H9 (cell line): ENCODE data around the gene SAFB. TPM values are rescaled to one million over a fixed set of nuclear protein-coding genes. Genes with fewer than 3 reads are reported as not detected.

Experiments
- DNase-seq: peaks from one replicate; pipeline ENCODE4 v3.0.0-alpha.2; 2017
- H2AFZ ChIP-seq: one replicate; pipeline ENCODE4 v1.6.1; 2013; ENCODE audit warnings: mild to moderate bottlenecking, low read length, control low read depth, moderate library complexity
- H2AK5ac ChIP-seq: 2 replicates; pipeline ENCODE4 v1.6.1; 2013; ENCODE audit warnings: low read length, control low read depth, mixed read lengths; ENCODE audit not compliant: insufficient read length
- H2BK120ac ChIP-seq: one replicate; pipeline ENCODE4 v1.6.1; 2013; ENCODE audit warnings: low read depth, mild to moderate bottlenecking, low read length, control low read depth, inconsistent platforms; ENCODE audit not compliant: poor library complexity, severe bottlenecking
- H2BK12ac ChIP-seq: 2 replicates; pipeline ENCODE4 v1.6.1; 2013; ENCODE audit warnings: low read length, control low read depth, mixed read lengths, low read depth; ENCODE audit not compliant: insufficient read length
- H2BK15ac ChIP-seq: 2 replicates; pipeline ENCODE4 v1.6.1; 2013; ENCODE audit warnings: low read depth, low read length, control low read depth
- H2BK20ac ChIP-seq: one replicate; pipeline ENCODE4 v1.6.1; 2013; ENCODE audit warnings: low read depth, mild to moderate bottlenecking, low read length, control low read depth, inconsistent platforms; ENCODE audit not compliant: poor library complexity, severe bottlenecking
- H2BK5ac ChIP-seq: 2 replicates; pipeline ENCODE4 v1.6.1; 2013; ENCODE audit warnings: low read length, control low read depth, mixed read lengths; ENCODE audit not compliant: insufficient read length
- H3K14ac ChIP-seq: 2 replicates; pipeline ENCODE4 v1.6.1; 2013; ENCODE audit warnings: low read length, control low read depth; ENCODE audit not compliant: insufficient read depth
- H3K18ac ChIP-seq: 2 replicates; pipeline ENCODE4 v1.6.1; 2013; ENCODE audit warnings: low read depth, mild to moderate bottlenecking, mixed read lengths, low read length, control low read depth; ENCODE audit not compliant: insufficient read length
- H3K23ac ChIP-seq: 2 replicates; pipeline ENCODE4 v1.6.1; 2013; ENCODE audit warnings: low read length, control low read depth, mixed read lengths, low read depth; ENCODE audit not compliant: insufficient read length
- H3K23me2 ChIP-seq: 2 replicates; pipeline ENCODE4 v1.6.1; 2013; ENCODE audit warnings: low read depth, mild to moderate bottlenecking, mixed read lengths, low read length, control low read depth; ENCODE audit not compliant: insufficient read length, poor library complexity, severe bottlenecking
- H3K27ac ChIP-seq: 2 replicates; pipeline ENCODE4 v1.5.1; 2013; ENCODE audit warnings: low read length, control low read depth, mixed read lengths, low read depth; ENCODE audit not compliant: insufficient read length
- H3K27me3 ChIP-seq: 2 replicates; pipeline ENCODE4 v1.6.1; 2013; ENCODE audit warnings: low read length, control low read depth, inconsistent platforms; ENCODE audit not compliant: insufficient read depth
- H3K4ac ChIP-seq: 2 replicates; pipeline ENCODE4 v1.6.1; 2013; ENCODE audit warnings: low read depth, mild to moderate bottlenecking, control low read depth, inconsistent platforms, low read length, moderate library complexity
- H3K4me1 ChIP-seq: 2 replicates; pipeline ENCODE4 v1.6.1; 2013; ENCODE audit warnings: low read length, control low read depth, inconsistent platforms; ENCODE audit not compliant: insufficient read depth
- H3K4me2 ChIP-seq: 2 replicates; pipeline ENCODE4 v1.6.1; 2013; ENCODE audit warnings: low read length, control low read depth, mixed read lengths; ENCODE audit not compliant: insufficient read length, insufficient read depth
- H3K56ac ChIP-seq: 2 replicates; pipeline ENCODE4 v1.6.1; 2013; ENCODE audit warnings: low read depth, mild to moderate bottlenecking, mixed read lengths, low read length, control low read depth; ENCODE audit not compliant: insufficient read length
- H3K79me1 ChIP-seq: 2 replicates; pipeline ENCODE4 v1.6.1; 2013; ENCODE audit warnings: low read depth, mild to moderate bottlenecking, moderate library complexity, low read length, control low read depth, inconsistent platforms; ENCODE audit not compliant: insufficient read depth, poor library complexity, severe bottlenecking
- H3K79me2 ChIP-seq: 2 replicates; pipeline ENCODE4 v1.6.1; 2013; ENCODE audit warnings: low read length, control low read depth, inconsistent platforms; ENCODE audit not compliant: insufficient read depth
- H3K9ac ChIP-seq: 2 replicates; pipeline ENCODE4 v1.6.1; 2013; ENCODE audit warnings: low read length, control low read depth, mixed read lengths; ENCODE audit not compliant: insufficient read length; ENCODE audit errors: extremely low read depth
- H3K9me3 ChIP-seq: one replicate; pipeline ENCODE4 v1.6.1; 2013; ENCODE audit warnings: low read depth, low read length, inconsistent platforms; ENCODE audit not compliant: control insufficient read depth
- H3T11ph ChIP-seq: one replicate; pipeline ENCODE4 v1.6.1; 2013; ENCODE audit warnings: mild to moderate bottlenecking, low read length, control low read depth, inconsistent platforms
- H4K20me1 ChIP-seq: one replicate; pipeline ENCODE4 v1.6.1; 2013; ENCODE audit not compliant: control insufficient read depth, insufficient read length, insufficient read depth
- H4K5ac ChIP-seq: 2 replicates; pipeline ENCODE4 v1.6.1; 2013; ENCODE audit warnings: low read depth, mild to moderate bottlenecking, mixed read lengths, low read length, control low read depth; ENCODE audit not compliant: insufficient read length
- H4K8ac ChIP-seq: replicated peaks from 2 replicates; pipeline ENCODE4 v1.6.1; 2013; ENCODE audit warnings: low read length, control low read depth, mixed read lengths, low read depth; ENCODE audit not compliant: insufficient read length
- H4K91ac ChIP-seq: 2 replicates; pipeline ENCODE4 v1.6.1; 2013; ENCODE audit warnings: low read depth, mild to moderate bottlenecking, moderate library complexity, mixed read lengths, low read length, control low read depth; ENCODE audit not compliant: insufficient read length
- H3K27ac Mint-ChIP-seq, 3 experiments: 2 replicates in 2 of 3; 3 replicates in 1 of 3; pipeline ENCODE4 v1.8.0; 2020 to 2021; ENCODE audit warnings: mixed read lengths in 3 of 3, mild to moderate bottlenecking in 1 of 3, moderate library complexity in 1 of 3
- H3K27me3 Mint-ChIP-seq: 2 replicates; pipeline ENCODE4 v1.8.0; 2021; ENCODE audit warnings: low read depth, mild to moderate bottlenecking, moderate library complexity, mixed read lengths
- H3K36me3 Mint-ChIP-seq, 3 experiments: 2 replicates in 2 of 3; 3 replicates in 1 of 3; pipeline ENCODE4 v1.8.0; 2020 to 2021; ENCODE audit warnings: low read depth in 3 of 3, mixed read lengths in 3 of 3; ENCODE audit not compliant: insufficient read depth in 1 of 3
- H3K4me1 Mint-ChIP-seq, 2 experiments: 2 replicates each; pipeline ENCODE4 v1.8.0; 2020; ENCODE audit warnings: mixed read lengths in 2 of 2
- H3K4me3 Mint-ChIP-seq, 2 experiments: 2 replicates in 1 of 2; 3 replicates in 1 of 2; pipeline ENCODE4 v1.8.0; 2020 to 2021; ENCODE audit warnings: mild to moderate bottlenecking in 2 of 2, mixed read lengths in 2 of 2, moderate library complexity in 1 of 2
- H3K9me3 Mint-ChIP-seq, 2 experiments: 2 replicates in 1 of 2; 3 replicates in 1 of 2; pipeline ENCODE4 v1.8.0; 2020; ENCODE audit warnings: mild to moderate bottlenecking in 2 of 2, mixed read lengths in 2 of 2, moderate library complexity in 1 of 2
- CTCF ChIP-seq: fragments of 200-600 bp; sonication (generic); conservative IDR thresholded peaks from 3 replicates; pipeline ENCODE4 v1.8.0; 2021; ENCODE audit warnings: antibody characterized with exemption, mild to moderate bottlenecking
- WGBS: extraction: QIAGEN DNeasy Blood & Tissue Kit; methylation state at CpG from one replicate; pipeline ENCODE4 v1.1.7; 2013; ENCODE audit warnings: missing lambda C conversion rate, low lambda C conversion rate, mixed read lengths; ENCODE audit not compliant: insufficient read length; ENCODE audit errors: extremely low coverage; 5-methylcytosine and 5-hydroxymethylcytosine counted together
- total RNA-seq: library from RNA; stranded (reverse); gene quantifications from 2 replicates; pipeline ENCODE4 v1.2.1, GENCODE V29; 2021

The SAFB gene
- total RNA-seq, 1 experiment from 2014 or later = 110 TPM

- no peak overlapping the region for H3K4me2 ChIP-seq
- H2BK5ac ChIP-seq = no peak overlapping the region
- no peak overlapping the region for H2AFZ ChIP-seq
- H3T11ph ChIP-seq = no peak overlapping the region
- WGBS = no CpG with 5 or more reads among the region's 67 CpGs
- no peak overlapping the region for H2BK20ac ChIP-seq
- H2BK120ac ChIP-seq = no peak overlapping the region
- no peak overlapping the region for H3K4ac ChIP-seq
- no peak for DNase-seq
- H2BK12ac ChIP-seq = no peak overlapping the region
- no peaks in the 10 kb centered on the region for H3K23me2 ChIP-seq
- H3K9ac ChIP-seq = no peak overlapping the region
- no peak overlapping the region for H3K23ac ChIP-seq
- no peak overlapping the region for H3K4me3 Mint-ChIP-seq
- no peaks in the 10 kb centered on the region for H3K27me3 Mint-ChIP-seq
- no peak overlapping the region for H4K5ac ChIP-seq
- no peak overlapping the region for H4K8ac ChIP-seq
- no peaks in the 10 kb centered on the region; a peak in 1 of 5 replicates for H3K9me3 Mint-ChIP-seq
- no peak overlapping the region for H4K91ac ChIP-seq
- no peak overlapping the region for H3K18ac ChIP-seq
- H2BK15ac ChIP-seq = no peak overlapping the region
- no peak overlapping the region for H3K27ac ChIP-seq
- peaks cover 5% of the 10 kb centered on the region for H3K79me1 ChIP-seq
- no peak for TF ChIP-seq CTCF
- no peaks in the 10 kb centered on the region for H3K9me3 ChIP-seq
- H3K56ac ChIP-seq = no peak overlapping the region
- H3K27me3 ChIP-seq = no peaks in the 10 kb centered on the region; the same call in 1 of the 2 replicates
- no peaks in the 10 kb centered on the region for H3K79me2 ChIP-seq
- no peak overlapping the region for H3K14ac ChIP-seq
- H3K27ac Mint-ChIP-seq = peak overlapping the region in 2 of 3 experiments; percentile 33 to 85; a peak in 1 of 7 replicates
- peaks cover 35 to 90% (median 78%) of the 10 kb centered on the region in 3 experiments for H3K36me3 Mint-ChIP-seq
- peaks cover 2 to 6% of the 10 kb centered on the region in 2 experiments; a peak in 3 of 4 replicates for H3K4me1 Mint-ChIP-seq
- H2AK5ac ChIP-seq = no peak overlapping the region
- no peaks in the 10 kb centered on the region for H3K4me1 ChIP-seq
- H4K20me1 ChIP-seq = no peaks in the 10 kb centered on the region
These were observed 29.3 kb upstream of the SAFB start for GRCh38 chr19:5593343-5594255.
